GM06990 (cell line): ENCODE results near the gene KAT2B.

ENCODE experiments used
- DNase-seq: peaks from one replicate; pipeline ENCODE4 v3.0.0-alpha.2; 2011; ENCODE audit not compliant: insufficient read length; ENCODE audit errors: extremely low read depth
- H3K27me3 ChIP-seq: replicated peaks from 2 replicates; pipeline ENCODE4 v1.6.0; 2011; ENCODE audit warnings: low read length; ENCODE audit not compliant: control insufficient read depth, insufficient read depth
- H3K36me3 ChIP-seq: 2 replicates; pipeline ENCODE4 v1.5.1; 2011; ENCODE audit warnings: low read length; ENCODE audit not compliant: control insufficient read depth, insufficient read depth
- H3K4me3 ChIP-seq: replicated peaks from 2 replicates; pipeline ENCODE4 v1.5.1; 2011; ENCODE audit warnings: low read depth, mild to moderate bottlenecking, control low read depth, low read length
- CTCF ChIP-seq: IDR thresholded peaks from 2 replicates; pipeline ENCODE4 v1.5.1; 2011; ENCODE audit warnings: low read length, control low read depth, mild to moderate bottlenecking, inconsistent platforms; ENCODE audit not compliant: insufficient read depth, poor library complexity, severe bottlenecking

KAT2B gene

GRCh38 chr3:20038699-20039465, 1.4 kb upstream of the KAT2B start:
- peak overlapping the region; percentile 79 for H3K4me3 ChIP-seq
- no peaks in the 10 kb centered on the region for H3K27me3 ChIP-seq
- TF ChIP-seq CTCF: no peak
- no peak for DNase-seq
- H3K36me3 ChIP-seq: no peaks in the 10 kb centered on the region

DNA sequence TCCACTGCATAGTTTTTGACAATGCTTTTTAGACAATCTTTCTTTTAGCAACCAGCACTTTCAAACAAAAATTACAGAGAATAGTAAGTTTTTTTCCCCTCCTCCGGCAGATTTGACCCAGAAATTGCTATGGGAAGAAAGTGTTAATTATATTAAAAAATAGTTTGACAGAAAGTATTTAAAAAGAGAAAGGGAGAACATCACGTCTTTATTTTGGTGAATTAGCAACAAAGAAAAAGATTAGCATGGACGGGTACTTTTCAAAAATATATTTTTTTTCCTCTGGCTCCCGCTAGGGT, 831 bp upstream of the KAT2B start:
- Histone ChIP-seq H3K27me3 (no peaks in the 10 kb centered on the region), H3K36me3 (no peaks in the 10 kb centered on the region), H3K4me3 (peak overlapping the region; percentile 79)
- DNase-seq: no peak
- no peak for TF ChIP-seq CTCF

DNA sequence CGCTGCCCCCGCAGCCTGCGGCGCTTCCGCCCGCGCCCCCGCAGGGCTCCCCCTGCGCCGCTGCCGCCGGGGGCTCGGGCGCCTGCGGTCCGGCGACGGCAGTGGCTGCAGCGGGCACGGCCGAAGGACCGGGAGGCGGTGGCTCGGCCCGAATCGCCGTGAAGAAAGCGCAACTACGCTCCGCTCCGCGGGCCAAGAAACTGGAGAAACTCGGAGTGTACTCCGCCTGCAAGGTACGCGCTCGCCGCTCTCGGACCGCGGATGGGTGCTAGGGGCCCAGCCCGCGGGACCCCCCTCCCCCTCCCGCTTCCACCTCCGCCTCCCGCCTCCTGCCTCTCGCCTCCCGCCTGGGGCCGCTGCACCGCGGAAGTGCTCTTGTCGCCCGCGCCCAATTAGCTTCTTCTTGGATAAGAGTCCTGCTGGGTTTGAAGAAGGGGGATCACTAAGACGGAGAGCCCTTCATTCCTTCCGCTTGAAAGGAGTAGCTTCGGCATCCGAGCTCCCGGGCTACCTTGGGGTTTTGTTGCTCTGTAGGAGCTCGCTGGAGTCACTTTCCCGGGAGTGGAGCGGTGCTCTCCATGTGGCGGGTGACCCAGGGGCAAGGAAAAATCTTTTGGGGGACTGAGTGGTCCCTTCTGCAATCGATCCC, 426 bp downstream of the KAT2B start:
- peak; percentile 35 for TF ChIP-seq CTCF
- peak; percentile 85 for DNase-seq
- Histone ChIP-seq H3K36me3 (no peaks in the 10 kb centered on the region), H3K27me3 (no peaks in the 10 kb centered on the region), H3K4me3 (peak overlapping the region; percentile 79)

GRCh38 chr3:20041197-20041780, 1.0 kb downstream of the KAT2B start:
- Histone ChIP-seq H3K27me3 (no peaks in the 10 kb centered on the region), H3K4me3 (peak overlapping the region; percentile 79), H3K36me3 (no peaks in the 10 kb centered on the region)
- peak; percentile 10 for TF ChIP-seq CTCF
- DNase-seq: peak; percentile 81

- Histone ChIP-seq H3K36me3 (no peaks in the 10 kb centered on the region), H3K27me3 (no peaks in the 10 kb centered on the region), H3K4me3 (no peak overlapping the region)
- DNase-seq: no peak
- no peak for TF ChIP-seq CTCF
Observed at GRCh38 chr3:20042331-20042730, 2.1 kb downstream of the KAT2B start.
